Right atrium auricular region (tissue), 2 donors: ENCODE results near the gene ACKR3. TPM values are rescaled to one million over a fixed set of nuclear protein-coding genes. Genes with fewer than 3 reads are reported as not detected.

Experiments
- DNase-seq: peaks from one replicate; pipeline ENCODE4 v3.0.0-alpha.2; 2019; ENCODE audit warnings: low spot score
- H3K27ac ChIP-seq, 2 donors: fragments of 200-600 bp; sonication (generic); 1 replicate in 1 of 2; 2 replicates in 1 of 2; pipeline ENCODE4 v1.5.1; 2016 to 2019
- H3K27me3 ChIP-seq, 2 donors: fragments of 200-600 bp; sonication (generic); one replicate each; pipeline versions ENCODE4 v1.5.1 to v1.6.0; 2017 to 2019
- H3K36me3 ChIP-seq: fragments of 200-600 bp; sonication (generic); one replicate; pipeline ENCODE4 v1.5.1; 2016
- H3K4me1 ChIP-seq, 2 donors: fragments of 200-600 bp; sonication (generic); one replicate each; pipeline versions ENCODE4 v1.5.1 to v1.6.0; 2017 to 2019
- H3K4me3 ChIP-seq, 2 donors: fragments of 200-600 bp; sonication (generic); 1 replicate in 1 of 2; 2 replicates in 1 of 2; pipeline ENCODE4 v1.5.1; 2017 to 2019; ENCODE audit warnings: mild to moderate bottlenecking in 1 of 2, moderate library complexity in 1 of 2
- H3K9me3 ChIP-seq, 2 donors: fragments of 200-600 bp; sonication (generic); one replicate each; pipeline ENCODE4 v1.5.1; 2019
- total RNA-seq, 2 donors: library from RNA; depleted of rRNA; stranded (reverse); fragments of >200 nt; gene quantifications; one replicate each; pipeline ENCODE4 v1.1.0, GENCODE V29; 2016
- TF ChIP-seq, protein P1 (sequence below), 2 donors: fragments of 200-600 bp; sonication (generic); IDR thresholded peaks; one replicate each; pipeline ENCODE4 v1.5.1; 2019; ENCODE audit warnings: antibody characterized with exemption in 2 of 2

ACKR3 gene
- total RNA-seq, 2 donors from 2014 or later, result 49.7 to 60.5 TPM

DNA sequence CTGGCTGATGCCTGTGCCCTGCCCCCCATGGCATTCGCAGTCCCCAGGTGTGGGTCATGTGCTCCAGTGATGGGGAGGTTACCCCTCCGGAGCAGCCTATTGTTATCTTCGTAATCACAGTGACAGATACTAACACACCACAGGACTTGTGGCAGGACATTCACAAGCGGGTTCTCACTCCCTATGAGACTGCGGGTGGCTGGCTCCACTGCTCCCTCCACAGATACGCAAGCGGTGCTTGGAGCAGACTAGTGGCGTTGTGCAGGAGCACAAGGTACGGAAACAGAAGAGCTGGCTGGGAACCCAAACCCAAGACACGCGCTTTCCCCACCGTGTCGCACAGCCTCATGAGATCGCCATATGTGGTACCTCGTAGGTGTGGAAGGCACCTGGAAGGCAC, 52.2 kb downstream of the ACKR3 start:
- no peak for DNase-seq
- Histone ChIP-seq H3K9me3 (no peaks in the 10 kb centered on the region), H3K27ac (no peak overlapping the region), H3K4me3 (no peak overlapping the region), H3K4me1 (no peaks in the 10 kb centered on the region), H3K27me3 (no peaks in the 10 kb centered on the region), H3K36me3 (no peaks in the 10 kb centered on the region)
- TF ChIP-seq, protein P1, sequence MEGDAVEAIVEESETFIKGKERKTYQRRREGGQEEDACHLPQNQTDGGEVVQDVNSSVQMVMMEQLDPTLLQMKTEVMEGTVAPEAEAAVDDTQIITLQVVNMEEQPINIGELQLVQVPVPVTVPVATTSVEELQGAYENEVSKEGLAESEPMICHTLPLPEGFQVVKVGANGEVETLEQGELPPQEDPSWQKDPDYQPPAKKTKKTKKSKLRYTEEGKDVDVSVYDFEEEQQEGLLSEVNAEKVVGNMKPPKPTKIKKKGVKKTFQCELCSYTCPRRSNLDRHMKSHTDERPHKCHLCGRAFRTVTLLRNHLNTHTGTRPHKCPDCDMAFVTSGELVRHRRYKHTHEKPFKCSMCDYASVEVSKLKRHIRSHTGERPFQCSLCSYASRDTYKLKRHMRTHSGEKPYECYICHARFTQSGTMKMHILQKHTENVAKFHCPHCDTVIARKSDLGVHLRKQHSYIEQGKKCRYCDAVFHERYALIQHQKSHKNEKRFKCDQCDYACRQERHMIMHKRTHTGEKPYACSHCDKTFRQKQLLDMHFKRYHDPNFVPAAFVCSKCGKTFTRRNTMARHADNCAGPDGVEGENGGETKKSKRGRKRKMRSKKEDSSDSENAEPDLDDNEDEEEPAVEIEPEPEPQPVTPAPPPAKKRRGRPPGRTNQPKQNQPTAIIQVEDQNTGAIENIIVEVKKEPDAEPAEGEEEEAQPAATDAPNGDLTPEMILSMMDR (IDR thresholded peaks at IDR 0.05), result no peak

DNA sequence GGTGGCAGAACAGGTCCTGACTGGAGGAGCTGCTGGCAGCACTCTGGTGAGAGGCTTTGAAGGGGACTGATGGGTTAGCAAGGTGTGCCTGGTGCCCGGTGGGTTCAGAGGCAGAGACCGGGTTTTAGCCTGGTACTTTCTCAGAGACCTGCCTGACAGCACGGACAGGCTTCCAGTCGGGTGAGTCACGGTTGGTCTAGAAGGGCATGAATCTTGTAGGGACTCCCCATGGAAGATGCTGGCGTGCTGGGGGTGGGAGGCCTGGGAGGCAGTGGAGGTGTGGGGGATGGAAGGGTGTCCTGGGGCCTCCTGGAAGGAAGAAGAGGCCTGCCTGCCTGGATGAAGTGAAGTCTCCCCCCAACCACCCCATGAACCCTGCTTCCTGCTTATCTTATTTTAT, 52.6 kb downstream of the ACKR3 start:
- Histone ChIP-seq H3K36me3 (no peaks in the 10 kb centered on the region), H3K27ac (no peak overlapping the region), H3K9me3 (no peaks in the 10 kb centered on the region), H3K4me1 (no peaks in the 10 kb centered on the region), H3K27me3 (no peaks in the 10 kb centered on the region), H3K4me3 (no peak overlapping the region)
- TF ChIP-seq, protein P1 (IDR thresholded peaks at IDR 0.05), result no peak
- DNase-seq, result no peak

DNA sequence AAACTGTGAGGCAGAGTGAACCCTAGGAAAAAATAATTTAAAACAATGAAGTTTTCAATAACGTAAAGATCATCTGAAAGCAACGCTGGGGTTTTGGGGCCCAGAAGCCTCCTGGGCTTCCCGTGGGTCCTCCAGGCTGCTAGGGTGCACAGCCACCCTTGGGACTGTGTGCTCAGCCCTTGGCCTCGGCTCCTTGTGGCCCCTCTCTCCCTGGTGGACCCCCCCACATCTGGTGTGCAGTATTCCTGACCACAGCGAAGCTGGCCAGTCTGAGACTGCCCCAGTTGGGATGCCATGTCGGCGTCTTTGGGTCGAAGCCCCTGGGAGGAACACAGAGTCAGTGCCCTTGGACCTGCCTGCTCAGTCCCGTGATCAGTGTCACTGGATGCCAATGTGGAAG, 53.0 kb downstream of the ACKR3 start:
- no peak overlapping the region for H3K4me3 ChIP-seq

DNA sequence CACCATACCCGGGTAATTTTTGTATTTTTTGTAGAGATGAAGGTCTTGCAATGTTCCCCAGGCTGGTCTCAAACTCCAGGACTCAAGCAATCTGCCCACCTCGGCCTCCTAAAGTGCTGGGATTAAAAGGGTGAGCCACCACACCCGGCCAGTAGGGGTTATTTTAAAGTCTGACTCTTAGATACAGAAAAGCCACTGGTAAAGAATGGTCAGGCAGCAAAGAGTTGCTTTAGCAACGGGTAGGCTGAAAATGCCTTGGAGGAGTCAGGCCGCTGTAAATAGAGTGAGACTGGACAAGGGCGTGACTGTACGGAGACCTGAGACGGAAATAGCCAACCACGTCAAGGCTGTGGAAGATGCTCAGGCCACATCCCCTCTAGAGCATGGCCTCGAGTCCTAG, 54.2 kb downstream of the ACKR3 start:
- no peaks in the 10 kb centered on the region for H3K27me3 ChIP-seq
- no peak overlapping the region for H3K27ac ChIP-seq

More for the DNA sequence above, 53.0 kb downstream of the ACKR3 start:
- Histone ChIP-seq H3K36me3 (no peaks in the 10 kb centered on the region), H3K4me1 (no peaks in the 10 kb centered on the region), H3K27ac (no peak overlapping the region), H3K27me3 (no peaks in the 10 kb centered on the region), H3K9me3 (no peaks in the 10 kb centered on the region)
- TF ChIP-seq, protein P1 (IDR thresholded peaks at IDR 0.05), result no peak
- no peak for DNase-seq

DNA sequence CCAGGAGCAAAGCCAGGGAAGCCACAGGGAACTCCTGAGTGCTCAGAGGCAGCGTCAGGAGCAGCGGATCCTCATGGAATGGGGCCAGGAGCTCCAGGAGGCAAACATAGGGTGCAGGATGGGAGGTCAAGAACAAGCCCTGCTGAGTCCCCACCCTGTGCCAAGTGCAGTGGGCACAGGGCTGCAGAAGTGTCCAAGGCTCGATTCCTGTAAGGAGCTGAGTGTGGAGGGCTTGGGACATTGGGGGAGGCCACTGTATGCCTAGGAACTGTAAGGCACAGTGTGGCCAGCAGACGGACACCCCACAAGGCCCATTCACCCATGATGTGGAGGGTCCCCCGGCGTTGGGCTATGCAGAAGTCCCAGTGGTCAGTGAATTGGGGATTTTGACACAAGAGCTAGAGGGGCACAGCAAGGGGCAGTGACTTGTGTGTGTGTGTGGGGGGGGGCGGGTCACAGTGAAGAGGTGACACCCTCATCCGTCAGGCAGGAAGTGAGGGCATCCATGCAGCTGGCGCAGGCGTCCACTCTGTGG, 55.6 kb downstream of the ACKR3 start:
- Histone ChIP-seq H3K9me3 (no peaks in the 10 kb centered on the region), H3K4me1 (peaks cover 0 to 2% of the 10 kb centered on the region in 2 donors), H3K27me3 (no peaks in the 10 kb centered on the region), H3K36me3 (no peaks in the 10 kb centered on the region), H3K27ac (no peak overlapping the region), H3K4me3 (no peak overlapping the region)
- DNase-seq, result no peak
- TF ChIP-seq, protein P1 (IDR thresholded peaks at IDR 0.05), result no peak

More for the DNA sequence above, 54.2 kb downstream of the ACKR3 start:
- H3K4me1 ChIP-seq, result no peaks in the 10 kb centered on the region
- TF ChIP-seq, protein P1 (IDR thresholded peaks at IDR 0.05), result no peak
- no peaks in the 10 kb centered on the region for H3K36me3 ChIP-seq
- H3K4me3 ChIP-seq, result no peak overlapping the region
- DNase-seq, result no peak
- H3K9me3 ChIP-seq, result no peaks in the 10 kb centered on the region
